Vagina (tissue), 2 donors: ENCODE data around the gene TARS2. TPM values are rescaled to one million over a fixed set of nuclear protein-coding genes. Genes with fewer than 3 reads are reported as not detected.
A peak's percentile ranks its signal among the peaks of the same experiment; 100 is the strongest.

Experiments used
- DNase-seq, 2 donors: peaks; one replicate each; pipeline ENCODE4 v3.0.0-alpha.2; 2017; ENCODE audit errors: extremely low spot score in 2 of 2
- H3K27ac ChIP-seq: fragments of 200-600 bp; sonication (generic); one replicate; pipeline ENCODE4 v1.5.1; 2019
- H3K27me3 ChIP-seq: fragments of 200-600 bp; sonication (generic); one replicate; pipeline ENCODE4 v1.5.1; 2019
- H3K36me3 ChIP-seq, 2 donors: fragments of 200-600 bp; sonication (generic); one replicate each; pipeline ENCODE4 v1.5.1; 2017 to 2019
- H3K4me1 ChIP-seq: fragments of 200-600 bp; sonication (generic); one replicate; pipeline ENCODE4 v1.5.1; 2019
- H3K4me3 ChIP-seq, 2 donors: fragments of 200-600 bp; sonication (generic); 1 replicate in 1 of 2; 2 replicates in 1 of 2; pipeline ENCODE4 v1.5.1; 2016 to 2019
- H3K9me3 ChIP-seq: fragments of 200-600 bp; sonication (generic); one replicate; pipeline ENCODE4 v1.5.1; 2019
- CTCF ChIP-seq, 3 experiments: fragments of 450-650 bp in 2 of 3; fragments of 200-600 bp in 1 of 3; sonication (generic) in 1 of 3; IDR thresholded peaks; one replicate each; pipeline ENCODE4 v1.5.1; 2017 to 2019; ENCODE audit warnings: antibody characterized with exemption in 3 of 3, mild to moderate bottlenecking in 2 of 3, moderate library complexity in 2 of 3
- POLR2A ChIP-seq, 2 donors: fragments of 450-650 bp; IDR thresholded peaks; one replicate each; pipeline ENCODE4 v1.6.1; 2017; ENCODE audit warnings: antibody characterized with exemption in 2 of 2, mild to moderate bottlenecking in 2 of 2, moderate library complexity in 2 of 2
- POLR2AphosphoS5 ChIP-seq, 2 donors: sonication (generic); formaldehyde crosslinking; IDR thresholded peaks; one replicate each; pipeline ENCODE4 v1.9.0; 2017; ENCODE audit warnings: antibody characterized with exemption in 2 of 2, mild to moderate bottlenecking in 2 of 2, low read depth in 1 of 2; ENCODE audit not compliant: insufficient read depth in 1 of 2
- intact Hi-C: fragments of 100-400 bp; cut with DNase I; formaldehyde crosslinking; loops from one replicate; pipeline ENCODE4 v1.15.1; 2023
- total RNA-seq: library from RNA; depleted of rRNA; stranded (reverse); fragments of >200 nt; gene quantifications from one replicate; pipeline ENCODE4 v1.2.3, GENCODE V29; 2016

The TARS2 gene
- total RNA-seq, 1 donor from 2014 or later: 17.4 TPM

DNA sequence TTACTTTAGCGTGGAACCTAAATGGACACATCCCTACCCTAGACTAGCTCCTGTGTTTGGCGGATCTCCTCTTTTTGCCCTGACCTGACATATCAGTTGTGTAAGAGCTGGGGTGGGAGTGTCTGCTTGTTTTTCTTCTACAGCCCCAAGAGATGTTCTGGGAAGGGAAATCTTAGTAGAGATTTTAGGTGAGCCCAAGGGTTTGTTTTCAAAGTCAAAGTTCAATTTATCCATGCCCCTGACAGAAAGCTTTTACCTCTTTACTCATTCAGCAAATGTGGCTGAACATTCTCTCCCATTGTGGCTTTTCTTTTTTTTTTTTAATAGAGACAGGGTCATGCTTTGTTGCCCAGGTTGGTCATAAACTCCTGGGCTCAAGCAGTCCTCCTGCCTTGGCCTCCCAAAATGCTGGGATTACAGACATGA, 7.3 kb upstream of the TARS2 start:
- intact Hi-C loops: no loop called here
- no peak for DNase-seq
- H3K36me3 ChIP-seq: no peaks in the 10 kb centered on the region
- H3K4me3 ChIP-seq: no peak overlapping the region
- TF ChIP-seq POLR2A (IDR thresholded peaks at IDR 0.05): no peak
- no peak for TF ChIP-seq POLR2AphosphoS5 (IDR thresholded peaks at IDR 0.05; ENCODE audit: insufficient read depth in 1 of 2, low read depth in 1 of 2)
- TF ChIP-seq CTCF (IDR thresholded peaks at IDR 0.05): no peak
- no peak overlapping the region for H3K27ac ChIP-seq
- no peaks in the 10 kb centered on the region for H3K27me3 ChIP-seq
- H3K4me1 ChIP-seq: no peaks in the 10 kb centered on the region
- no peaks in the 10 kb centered on the region for H3K9me3 ChIP-seq

GRCh38 chr1:150484431-150484830, 2.8 kb upstream of the TARS2 start:
- H3K27me3 ChIP-seq: no peaks in the 10 kb centered on the region
- intact Hi-C loops: no loop called here
- H3K4me1 ChIP-seq: peaks cover 10% of the 10 kb centered on the region
- TF ChIP-seq CTCF (IDR thresholded peaks at IDR 0.05): no peak
- TF ChIP-seq POLR2A (IDR thresholded peaks at IDR 0.05): no peak
- no peak for TF ChIP-seq POLR2AphosphoS5 (IDR thresholded peaks at IDR 0.05; ENCODE audit: insufficient read depth in 1 of 2, low read depth in 1 of 2)
- no peak overlapping the region for H3K27ac ChIP-seq
- H3K4me3 ChIP-seq: no peak overlapping the region
- H3K9me3 ChIP-seq: no peaks in the 10 kb centered on the region
- DNase-seq: no peak
- H3K36me3 ChIP-seq: no peaks in the 10 kb centered on the region

DNA sequence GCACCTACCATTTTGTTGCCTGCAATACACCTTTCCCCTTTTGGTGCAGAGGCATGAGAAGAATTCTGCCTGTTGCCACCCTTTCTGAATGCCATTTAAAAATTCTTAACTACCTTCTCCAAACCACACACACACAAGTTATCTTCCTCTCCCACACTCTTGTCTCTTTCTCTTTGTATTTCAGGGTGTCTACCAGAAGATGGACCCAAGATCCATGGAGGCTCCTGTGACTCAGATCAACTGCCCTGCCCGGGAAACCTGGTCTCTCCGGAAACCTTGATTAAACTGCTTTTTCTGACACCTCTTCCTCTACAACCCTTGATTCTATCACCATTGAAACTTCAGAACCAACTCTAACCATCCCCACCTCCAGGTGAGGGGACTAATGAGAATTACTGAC, 2.4 kb upstream of the TARS2 start:
- DNase-seq: no peak
- intact Hi-C loops: no loop called here
- H3K27ac ChIP-seq: no peak overlapping the region

GRCh38 chr1:150487763-150488115, 520 bp downstream of the TARS2 start:
- intact Hi-C loops: no loop called here
- TF ChIP-seq POLR2A (IDR thresholded peaks at IDR 0.05) (no peak), POLR2AphosphoS5 (IDR thresholded peaks at IDR 0.05; ENCODE audit: insufficient read depth in 1 of 2, low read depth in 1 of 2) (no peak), CTCF (IDR thresholded peaks at IDR 0.05) (no peak)
- peak overlapping the region; percentile 76 for H3K27ac ChIP-seq
- no peak for DNase-seq
- H3K9me3 ChIP-seq: no peaks in the 10 kb centered on the region
- peak overlapping the region; percentile 77 to 81 for H3K4me3 ChIP-seq
- peaks cover 0 to 14% of the 10 kb centered on the region in 2 donors for H3K36me3 ChIP-seq
- H3K4me1 ChIP-seq: peaks cover 10% of the 10 kb centered on the region
- no peaks in the 10 kb centered on the region for H3K27me3 ChIP-seq

More for the DNA sequence above, 2.4 kb upstream of the TARS2 start:
- Histone ChIP-seq H3K9me3 (no peaks in the 10 kb centered on the region), H3K4me1 (peaks cover 10% of the 10 kb centered on the region), H3K4me3 (no peak overlapping the region), H3K36me3 (no peaks in the 10 kb centered on the region), H3K27me3 (no peaks in the 10 kb centered on the region)
- TF ChIP-seq CTCF (IDR thresholded peaks at IDR 0.05): no peak
- TF ChIP-seq POLR2A (IDR thresholded peaks at IDR 0.05): no peak
- TF ChIP-seq POLR2AphosphoS5 (IDR thresholded peaks at IDR 0.05; ENCODE audit: insufficient read depth in 1 of 2, low read depth in 1 of 2): no peak

- intact Hi-C loops: no loop called here
- Histone ChIP-seq H3K9me3 (no peaks in the 10 kb centered on the region), H3K4me3 (no peak overlapping the region), H3K36me3 (peaks cover 0 to 14% of the 10 kb centered on the region in 2 donors), H3K27ac (no peak overlapping the region), H3K27me3 (no peaks in the 10 kb centered on the region), H3K4me1 (peaks cover 4% of the 10 kb centered on the region)
- no peak for DNase-seq
- TF ChIP-seq POLR2AphosphoS5 (IDR thresholded peaks at IDR 0.05; ENCODE audit: insufficient read depth in 1 of 2, low read depth in 1 of 2) (no peak), CTCF (IDR thresholded peaks at IDR 0.05) (no peak), POLR2A (IDR thresholded peaks at IDR 0.05) (no peak)
Observed at GRCh38 chr1:150493175-150493574, 6.0 kb downstream of the TARS2 start.
